OCI-LY7 (cell line): ENCODE measurements around the gene GAREM1.

ENCODE experiments used
- CTCF ChIP-seq: fragments of 200-600 bp; sonication (generic); conservative IDR thresholded peaks from 2 replicates; pipeline ENCODE4 v1.5.1; 2014; ENCODE audit warnings: mild to moderate bottlenecking, antibody characterized with exemption, low read length, moderate library complexity, mixed read lengths
- EZH2phosphoT487 ChIP-seq: fragments of 200-600 bp; sonication (generic); IDR thresholded peaks from 2 replicates; pipeline ENCODE4 v1.6.1; 2018; ENCODE audit warnings: low read depth, borderline replicate concordance, mild to moderate bottlenecking, mixed run types, antibody characterized with exemption, low read length, moderate library complexity, mixed read lengths

GRCh38 chr18:32257084-32257785 is 213.4 kb downstream of the GAREM1 start:
- TF ChIP-seq CTCF: no peak
- TF ChIP-seq EZH2phosphoT487: no peak
